Activated T-cell treated with anti-CD3 and anti-CD28 coated beads for 4 hours (primary cell): Measurements from ENCODE around the gene TRMT10B.
"Not testable (repeated sequence)": the region's sequence is repeated elsewhere in the genome, so short reads cannot be mapped to it uniquely, and the experiment has no call there.

Experiments used
- DNase-seq: peaks from one replicate; pipeline ENCODE4 v3.0.0-alpha.2; 2020

The TRMT10B gene

DNA sequence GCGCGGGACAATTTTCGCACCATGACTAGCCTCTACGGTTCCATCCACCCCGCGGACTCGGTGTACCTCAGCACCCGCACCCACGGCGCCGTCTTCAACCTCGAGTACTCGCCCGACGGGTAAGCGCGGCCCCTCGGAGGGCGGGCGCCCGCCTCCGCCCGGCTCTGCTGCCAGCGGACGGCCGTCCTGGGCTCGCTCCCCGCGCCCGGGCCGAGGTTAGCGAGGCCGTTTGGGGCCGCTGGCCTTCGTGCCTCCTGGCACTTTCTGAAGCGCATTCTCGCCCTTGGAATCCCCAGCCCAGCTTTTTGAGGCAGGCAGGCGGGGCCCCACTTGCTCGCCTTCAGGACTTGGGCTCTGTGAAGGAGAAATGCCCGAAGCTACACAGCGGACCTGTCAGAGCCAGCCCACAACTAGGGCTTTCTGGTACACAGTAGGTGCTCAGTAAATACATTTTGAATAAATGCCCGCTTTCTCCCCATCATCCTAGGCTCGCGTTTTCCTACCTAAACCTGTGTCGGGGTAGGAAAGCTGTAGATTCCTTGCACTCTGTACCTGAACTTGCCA is 47.8 kb downstream of the TRMT10B start:
- no peak for DNase-seq

DNA sequence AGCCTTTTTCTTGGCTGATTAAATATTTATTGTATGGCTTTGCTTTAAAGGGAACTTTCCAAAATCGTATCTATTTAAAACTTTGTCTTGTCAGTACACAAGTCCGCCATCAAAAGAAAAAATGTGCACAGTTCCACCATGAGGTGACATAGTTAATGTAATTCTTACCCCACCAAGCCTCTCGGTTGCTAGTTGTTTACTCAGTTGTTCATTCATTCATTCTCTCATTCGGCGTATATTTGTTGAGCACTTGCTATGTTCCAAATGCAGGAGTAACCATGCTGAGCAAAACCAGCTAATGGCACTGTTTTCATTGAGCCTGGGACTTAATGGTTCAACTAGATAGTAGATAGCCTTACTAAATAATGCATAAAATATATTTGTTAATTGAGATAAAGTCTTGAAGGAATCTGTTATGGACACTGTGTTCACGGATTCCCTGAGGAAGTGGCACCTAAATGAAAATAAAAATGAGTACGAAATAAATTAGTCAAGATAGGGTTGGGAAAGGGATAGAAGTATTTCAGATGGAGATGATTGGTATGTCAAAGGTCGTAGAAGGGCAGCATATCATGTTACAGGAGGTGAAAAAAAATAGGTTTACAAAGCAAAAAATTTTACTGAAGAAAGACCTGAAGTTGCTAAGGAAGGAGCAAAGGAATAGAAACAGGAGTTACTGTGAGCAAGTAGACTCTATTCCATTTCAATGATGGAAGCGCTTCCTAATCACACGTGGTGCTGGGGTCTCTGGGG is 48.5 kb downstream of the TRMT10B start:
- no peak for DNase-seq

DNA sequence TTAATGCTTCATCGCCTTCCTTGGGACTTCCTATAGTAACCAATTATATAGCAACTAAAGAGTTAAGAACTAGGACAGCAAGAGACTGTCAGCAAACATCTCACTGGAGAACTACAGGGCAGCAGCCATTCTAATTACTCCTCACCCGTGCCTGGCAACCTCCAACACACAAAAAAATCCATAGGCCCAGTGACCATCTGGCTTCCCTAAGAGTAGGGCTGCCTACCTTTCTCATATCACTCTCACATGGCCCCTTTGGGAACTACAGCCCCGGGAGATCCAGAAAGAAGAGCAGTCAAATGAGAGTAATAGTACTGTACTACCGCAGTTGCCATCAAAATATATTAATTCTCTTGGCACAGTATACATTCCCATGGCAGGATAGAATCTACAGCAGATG is 52.7 kb downstream of the TRMT10B start:
- no peak for DNase-seq

DNA sequence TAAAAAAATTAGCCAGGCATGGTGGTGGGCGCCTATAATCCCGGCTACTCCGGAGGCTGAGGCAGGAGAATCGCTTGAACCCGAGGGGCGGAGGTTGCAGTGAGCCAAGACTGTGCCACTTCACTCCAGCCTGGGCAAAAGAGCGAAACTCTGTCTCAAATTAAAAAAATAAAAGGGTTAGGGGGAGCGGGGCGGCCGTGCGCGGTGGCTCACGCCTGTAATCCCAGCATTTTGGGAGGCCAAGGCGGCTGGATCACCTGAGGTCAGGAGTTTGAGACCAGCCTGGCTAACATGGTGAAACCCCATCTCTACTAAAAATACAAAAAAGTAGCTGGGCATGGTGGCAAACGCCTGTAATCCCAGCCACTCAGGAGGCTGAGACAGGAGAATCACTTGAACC is 56.1 kb downstream of the TRMT10B start:
- DNase-seq: not testable (repeated sequence)

DNA sequence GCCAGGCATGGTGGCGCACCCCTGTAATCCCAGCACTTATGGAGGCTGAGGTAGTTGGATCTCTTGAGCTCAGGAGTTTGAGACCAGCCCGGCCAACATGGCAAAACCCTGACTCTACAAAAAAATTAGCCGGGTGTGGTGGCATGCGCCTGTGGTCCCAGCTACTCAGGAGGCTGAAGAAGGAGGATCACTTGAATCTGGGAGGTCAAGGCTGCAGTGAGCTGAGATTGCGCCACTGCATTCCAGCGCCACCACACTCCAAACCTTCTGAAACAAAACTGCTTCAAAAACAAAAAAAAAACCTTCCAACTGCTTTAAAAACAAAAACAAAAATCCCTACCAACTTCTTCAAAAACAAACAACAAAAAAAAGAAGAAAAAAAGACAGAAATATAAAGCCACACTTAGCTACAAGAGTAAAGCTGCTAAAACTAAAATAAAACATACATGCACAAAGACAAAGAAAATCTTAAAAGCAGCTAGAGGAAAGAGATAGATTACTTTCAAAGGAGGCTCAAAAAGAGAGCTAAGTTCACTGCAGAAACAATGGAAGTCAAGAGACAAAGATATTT is 58.4 kb downstream of the TRMT10B start:
- no peak for DNase-seq

DNA sequence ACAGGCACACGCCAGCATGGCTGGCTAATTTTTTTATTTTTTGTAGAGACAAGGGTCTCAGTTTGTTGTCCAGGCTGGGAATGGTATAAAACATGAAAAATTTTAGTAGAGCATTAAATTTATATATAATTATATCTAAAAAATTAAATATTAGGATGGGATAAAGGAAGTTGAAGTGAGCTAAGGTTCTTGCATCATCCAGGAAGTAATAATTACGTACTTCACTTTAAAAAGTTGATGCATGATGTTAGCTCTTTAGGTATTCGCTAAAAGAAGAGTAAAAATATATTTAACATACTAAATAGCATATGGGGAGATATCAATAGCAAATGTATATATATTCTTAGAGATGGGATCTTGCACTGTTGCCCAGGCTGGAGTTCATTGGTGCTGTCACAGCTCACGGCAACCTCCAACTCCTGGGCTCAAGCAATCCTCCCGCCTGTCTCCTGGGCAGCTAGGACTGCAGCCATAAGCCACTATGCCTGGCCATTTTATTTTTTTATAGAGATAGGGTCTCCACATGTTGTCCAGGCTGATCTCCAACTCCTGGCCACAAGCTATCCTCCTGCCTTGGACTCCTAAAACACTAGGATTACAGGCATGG is 59.3 kb downstream of the TRMT10B start:
- DNase-seq: no peak

DNA sequence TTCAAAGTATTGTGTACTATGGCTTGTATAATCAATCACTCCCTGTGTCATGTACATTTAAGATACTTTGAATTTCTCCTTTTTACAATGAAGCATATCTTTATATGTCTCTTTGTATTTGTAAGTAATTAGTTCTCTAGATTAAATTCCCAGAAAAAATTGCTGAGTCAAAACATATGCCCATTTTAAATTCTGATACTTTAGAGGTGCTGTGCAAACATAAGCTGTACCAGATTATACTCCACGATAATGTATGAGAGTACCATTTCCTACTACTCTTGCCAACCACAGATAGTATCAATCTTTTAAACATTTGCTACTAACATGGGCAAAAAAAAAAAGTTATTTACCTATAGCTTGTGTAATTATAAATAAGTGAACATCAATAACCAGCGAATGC is 65.2 kb downstream of the TRMT10B start:
- no peak for DNase-seq

DNA sequence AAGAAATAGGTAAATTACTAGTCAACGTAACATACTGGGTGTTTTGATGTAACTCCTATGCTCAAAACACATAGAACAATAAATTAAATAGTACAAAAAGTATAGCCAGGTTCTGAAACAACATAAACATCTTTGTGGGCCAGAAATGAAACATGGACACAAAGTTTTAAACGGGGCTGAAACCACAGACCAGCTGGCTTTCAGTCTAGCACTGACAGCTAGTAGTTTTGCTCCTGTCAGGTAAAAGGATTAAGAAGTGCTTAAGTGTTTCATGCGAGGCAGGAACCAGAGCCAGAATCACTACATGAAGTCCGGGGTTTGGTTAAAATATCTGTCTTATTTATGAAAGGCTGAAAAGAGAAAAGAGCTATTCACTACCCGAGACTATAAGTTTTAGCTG is 66.5 kb downstream of the TRMT10B start:
- DNase-seq: no peak

DNA sequence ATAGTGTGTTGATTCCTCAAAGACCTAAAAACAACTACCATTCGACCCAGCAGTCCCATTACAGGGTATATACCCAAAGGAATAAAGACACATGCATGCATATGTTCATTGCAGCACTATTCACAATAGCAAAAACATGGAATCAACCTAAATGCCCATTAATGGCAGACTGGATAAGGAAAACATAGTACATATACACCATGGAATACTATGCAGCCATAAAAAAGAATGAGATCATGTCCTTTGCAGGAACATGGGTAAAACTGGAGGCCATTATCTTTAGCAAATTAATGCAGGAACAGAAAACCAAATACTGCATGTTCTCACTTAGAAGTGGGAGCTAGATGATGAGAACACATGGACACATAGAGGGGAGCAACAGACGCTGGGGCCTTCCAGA is 71.6 kb downstream of the TRMT10B start:
- not testable (repeated sequence) for DNase-seq

DNA sequence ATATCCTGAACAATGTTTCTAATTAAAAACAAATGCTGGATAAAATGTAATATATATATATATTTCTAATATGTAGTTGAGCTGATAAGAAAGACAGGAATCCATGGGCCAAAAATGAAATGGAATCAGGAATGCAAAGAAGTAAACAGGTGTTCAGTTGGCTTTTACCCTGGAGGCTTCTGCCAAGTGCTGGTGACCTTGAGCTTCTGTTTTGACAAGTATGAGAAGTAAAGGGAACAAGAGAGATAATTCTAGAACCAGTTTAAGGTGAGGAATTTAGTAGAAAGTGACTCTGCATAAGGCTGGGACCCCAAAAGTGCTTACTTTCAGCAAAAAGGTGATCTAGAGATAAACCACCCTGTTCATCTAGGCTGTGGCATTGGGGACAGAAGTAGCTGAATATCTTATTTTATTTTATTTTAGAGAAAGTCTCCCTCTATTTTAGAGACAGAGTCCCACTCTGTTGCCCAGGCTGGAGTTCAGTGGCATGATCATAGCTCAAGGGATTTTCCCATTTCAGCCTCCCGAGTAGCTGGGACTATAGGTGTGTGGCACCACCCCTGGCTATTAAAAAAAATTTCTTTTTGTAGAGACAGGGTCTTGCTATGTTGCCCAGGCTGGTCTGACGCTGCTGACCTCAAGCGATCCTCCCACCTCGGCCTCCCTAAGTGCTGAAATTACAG is 74.0 kb downstream of the TRMT10B start:
- no peak for DNase-seq
